Suprapubic skin (tissue), 4 donors: ENCODE data around the gene BIN1. TPM values are rescaled to one million over a fixed set of nuclear protein-coding genes. Genes with fewer than 3 reads are reported as not detected.

ENCODE experiments used
- DNase-seq, 2 donors: peaks; one replicate each; pipeline ENCODE4 v3.0.0-alpha.2; 2019; ENCODE audit warnings: low spot score in 2 of 2
- H3K27ac ChIP-seq: fragments of 200-600 bp; sonication (generic); one replicate; pipeline ENCODE4 v1.5.1; 2019
- H3K27me3 ChIP-seq: fragments of 200-600 bp; sonication (generic); one replicate; pipeline ENCODE4 v1.5.1; 2019
- H3K36me3 ChIP-seq: fragments of 200-600 bp; sonication (generic); one replicate; pipeline ENCODE4 v1.5.1; 2019
- H3K4me1 ChIP-seq: fragments of 200-600 bp; sonication (generic); one replicate; pipeline ENCODE4 v1.5.1; 2019
- H3K4me3 ChIP-seq: fragments of 200-600 bp; sonication (generic); one replicate; pipeline ENCODE4 v1.5.1; 2019; ENCODE audit warnings: mild to moderate bottlenecking
- H3K9me3 ChIP-seq: fragments of 200-600 bp; sonication (generic); one replicate; pipeline ENCODE4 v1.5.1; 2019
- CTCF ChIP-seq, 2 donors: fragments of 200-600 bp in 1 of 2; fragments of 450-650 bp in 1 of 2; sonication (generic) in 1 of 2; IDR thresholded peaks; one replicate each; pipeline ENCODE4 v1.5.1; 2016 to 2019; ENCODE audit warnings: antibody characterized with exemption in 2 of 2, mild to moderate bottlenecking in 1 of 2, moderate library complexity in 1 of 2
- EP300 ChIP-seq: sonication (generic); formaldehyde crosslinking; IDR thresholded peaks from one replicate; pipeline ENCODE4 v1.6.1; 2017; ENCODE audit warnings: antibody characterized with exemption
- POLR2A ChIP-seq, 2 donors: fragments of 450-650 bp; IDR thresholded peaks; one replicate each; pipeline ENCODE4 v1.6.1; 2017; ENCODE audit warnings: antibody characterized with exemption in 2 of 2, mild to moderate bottlenecking in 2 of 2, moderate library complexity in 2 of 2
- POLR2AphosphoS5 ChIP-seq, 3 donors: sonication (generic); formaldehyde crosslinking; IDR thresholded peaks; one replicate each; pipeline ENCODE4 v1.6.1; 2017; ENCODE audit warnings: antibody characterized with exemption in 3 of 3
- WGBS: methylation state at CpG from one replicate; pipeline ENCODE4 v1.1.5; 2018; 5-methylcytosine and 5-hydroxymethylcytosine counted together
- total RNA-seq, 4 donors: library from RNA; depleted of rRNA; stranded (reverse); fragments of >200 nt; gene quantifications; one replicate each; pipeline ENCODE4 v1.1.0, GENCODE V29; 2016

BIN1 gene
- total RNA-seq, 4 donors from 2014 or later: 5.6 to 13.3 (median 8.8) TPM

- WGBS: 100% methylated on average over 6 of the region's 6 CpGs
- Histone ChIP-seq H3K27ac (no peak overlapping the region), H3K36me3 (peaks cover 5% of the 10 kb centered on the region), H3K27me3 (no peaks in the 10 kb centered on the region), H3K4me1 (peaks cover 16% of the 10 kb centered on the region), H3K4me3 (no peak overlapping the region), H3K9me3 (no peaks in the 10 kb centered on the region)
- DNase-seq: peak in 1 of 2 donors; percentile 57
- no peak for TF ChIP-seq POLR2A (IDR thresholded peaks at IDR 0.05)
- no peak for TF ChIP-seq CTCF (IDR thresholded peaks at IDR 0.05)
- no peak for TF ChIP-seq EP300
- TF ChIP-seq POLR2AphosphoS5 (IDR thresholded peaks at IDR 0.05): no peak
Measured at GRCh38 chr2:127048618-127048935, 58.4 kb downstream of the BIN1 start.

GRCh38 chr2:127047716-127048617 lies 59.0 kb downstream of the BIN1 start:
- H3K9me3 ChIP-seq: no peaks in the 10 kb centered on the region
- H3K4me3 ChIP-seq: no peak overlapping the region
- H3K36me3 ChIP-seq: peaks cover 5% of the 10 kb centered on the region
- H3K27ac ChIP-seq: no peak overlapping the region
- no peak for TF ChIP-seq EP300
- TF ChIP-seq POLR2A (IDR thresholded peaks at IDR 0.05): no peak
- WGBS: 87% methylated on average over 38 of the region's 38 CpGs
- DNase-seq: peak; percentile 42 to 75
- peaks cover 16% of the 10 kb centered on the region for H3K4me1 ChIP-seq
- H3K27me3 ChIP-seq: no peaks in the 10 kb centered on the region

- H3K36me3 ChIP-seq: peaks cover 5% of the 10 kb centered on the region
- H3K27ac ChIP-seq: no peak overlapping the region
- peaks cover 16% of the 10 kb centered on the region for H3K4me1 ChIP-seq
- DNase-seq: peak; percentile 48 to 72
- no peaks in the 10 kb centered on the region for H3K27me3 ChIP-seq
- no peaks in the 10 kb centered on the region for H3K9me3 ChIP-seq
- WGBS: 100% methylated on average over 1 of the region's 8 CpGs
- TF ChIP-seq CTCF (IDR thresholded peaks at IDR 0.05) (no peak), EP300 (no peak), POLR2A (IDR thresholded peaks at IDR 0.05) (no peak), POLR2AphosphoS5 (IDR thresholded peaks at IDR 0.05) (no peak)
- H3K4me3 ChIP-seq: no peak overlapping the region
Measured at GRCh38 chr2:127047054-127047453, 59.9 kb downstream of the BIN1 start.

- TF ChIP-seq EP300 (no peak), POLR2A (IDR thresholded peaks at IDR 0.05) (no peak), POLR2AphosphoS5 (IDR thresholded peaks at IDR 0.05) (no peak), CTCF (IDR thresholded peaks at IDR 0.05) (no peak)
- Histone ChIP-seq H3K4me1 (peaks cover 16% of the 10 kb centered on the region), H3K9me3 (no peaks in the 10 kb centered on the region), H3K27me3 (no peaks in the 10 kb centered on the region), H3K36me3 (peaks cover 5% of the 10 kb centered on the region), H3K27ac (no peak overlapping the region), H3K4me3 (no peak overlapping the region)
- DNase-seq: peak; percentile 49 to 70
- WGBS: 76% methylated on average over 3 of the region's 3 CpGs
Measured at GRCh38 chr2:127046579-127046978, 60.4 kb downstream of the BIN1 start.

- H3K27ac ChIP-seq: no peak overlapping the region
- TF ChIP-seq EP300 (no peak), POLR2A (IDR thresholded peaks at IDR 0.05) (no peak), CTCF (IDR thresholded peaks at IDR 0.05) (no peak), POLR2AphosphoS5 (IDR thresholded peaks at IDR 0.05) (no peak)
- peaks cover 16% of the 10 kb centered on the region for H3K4me1 ChIP-seq
- no peaks in the 10 kb centered on the region for H3K27me3 ChIP-seq
- peak; percentile 60 to 76 for DNase-seq
- H3K9me3 ChIP-seq: no peaks in the 10 kb centered on the region
- 52% methylated on average over 19 of the region's 20 CpGs for WGBS
- peaks cover 5% of the 10 kb centered on the region for H3K36me3 ChIP-seq
- no peak overlapping the region for H3K4me3 ChIP-seq
Measured at GRCh38 chr2:127045792-127046501, 61.0 kb downstream of the BIN1 start.
